Trophoblast cell (in vitro differentiated cells and primary cell): ENCODE data around the gene GTF2A2. TPM values are rescaled to one million over a fixed set of nuclear protein-coding genes. Genes with fewer than 3 reads are reported as not detected.

Experiments used
- DNase-seq, 2 donors: peaks; one replicate each; pipeline ENCODE4 v3.0.0-alpha.2; 2016
- H2AFZ ChIP-seq: 2 replicates; pipeline ENCODE4 v1.6.1; 2013; ENCODE audit warnings: low read length, moderate library complexity, mild to moderate bottlenecking; ENCODE audit not compliant: insufficient read depth, poor library complexity
- H2AK5ac ChIP-seq: 2 replicates; pipeline ENCODE4 v1.6.1; 2013; ENCODE audit warnings: mild to moderate bottlenecking, low read length
- H2BK120ac ChIP-seq: 2 replicates; pipeline ENCODE4 v1.6.1; 2013; ENCODE audit warnings: low read length, mild to moderate bottlenecking, moderate library complexity; ENCODE audit not compliant: insufficient read depth, poor library complexity
- H2BK12ac ChIP-seq: 2 replicates; pipeline ENCODE4 v1.6.1; 2013; ENCODE audit warnings: mild to moderate bottlenecking, low read length, moderate library complexity
- H2BK5ac ChIP-seq: 2 replicates; pipeline ENCODE4 v1.6.1; 2013; ENCODE audit warnings: low read length, low read depth, moderate library complexity, mild to moderate bottlenecking; ENCODE audit not compliant: poor library complexity
- H3K14ac ChIP-seq: 2 replicates; pipeline ENCODE4 v1.6.1; 2013; ENCODE audit warnings: mild to moderate bottlenecking, low read length
- H3K18ac ChIP-seq: 2 replicates; pipeline ENCODE4 v1.6.1; 2013; ENCODE audit warnings: mild to moderate bottlenecking, low read length
- H3K23ac ChIP-seq: 2 replicates; pipeline ENCODE4 v1.6.1; 2013; ENCODE audit warnings: low read length
- H3K27ac ChIP-seq: 2 replicates; pipeline ENCODE4 v1.5.1; 2013; ENCODE audit warnings: low read depth, mild to moderate bottlenecking, inconsistent platforms, low read length, moderate library complexity
- H3K27me3 ChIP-seq: 2 replicates; pipeline ENCODE4 v1.6.1; 2013; ENCODE audit warnings: inconsistent platforms, mild to moderate bottlenecking, low read length, moderate library complexity; ENCODE audit not compliant: insufficient read depth
- H3K36me3 ChIP-seq, 2 experiments: 1 replicate in 1 of 2; 2 replicates in 1 of 2; pipeline ENCODE4 v1.6.1; 2013; ENCODE audit warnings: low read length in 2 of 2, mild to moderate bottlenecking in 2 of 2, moderate library complexity in 1 of 2; ENCODE audit not compliant: insufficient read depth in 2 of 2, control insufficient read depth in 1 of 2
- H3K4ac ChIP-seq: 2 replicates; pipeline ENCODE4 v1.6.1; 2013; ENCODE audit warnings: low read depth, mild to moderate bottlenecking, low read length, moderate library complexity
- H3K4me1 ChIP-seq, 2 experiments: 1 replicate in 1 of 2; 2 replicates in 1 of 2; pipeline ENCODE4 v1.6.1; 2013; ENCODE audit warnings: low read length in 2 of 2, mild to moderate bottlenecking in 2 of 2, moderate library complexity in 1 of 2; ENCODE audit not compliant: insufficient read depth in 2 of 2, control insufficient read depth in 1 of 2
- H3K4me2 ChIP-seq: 2 replicates; pipeline ENCODE4 v1.6.1; 2013; ENCODE audit warnings: inconsistent platforms, mild to moderate bottlenecking, low read length, moderate library complexity
- H3K4me3 ChIP-seq: 2 replicates; pipeline ENCODE4 v1.5.1; 2013; ENCODE audit warnings: mild to moderate bottlenecking, low read depth, low read length, inconsistent platforms
- H3K79me1 ChIP-seq: one replicate; pipeline ENCODE4 v1.6.1; 2013; ENCODE audit warnings: low read length
- H3K79me2 ChIP-seq: 2 replicates; pipeline ENCODE4 v1.6.1; 2013; ENCODE audit warnings: low read length, mild to moderate bottlenecking; ENCODE audit not compliant: control insufficient read depth, insufficient read depth, poor library complexity
- H3K9ac ChIP-seq: 2 replicates; pipeline ENCODE4 v1.6.1; 2013; ENCODE audit warnings: mild to moderate bottlenecking, low read length
- H3K9me3 ChIP-seq: 2 replicates; pipeline ENCODE4 v1.6.1; 2013; ENCODE audit warnings: low read depth, mild to moderate bottlenecking, control low read depth, inconsistent platforms, low read length; ENCODE audit not compliant: insufficient read depth
- H4K12ac ChIP-seq: 2 replicates; pipeline ENCODE4 v1.6.1; 2013; ENCODE audit warnings: low read depth, mild to moderate bottlenecking, low read length, moderate library complexity
- H4K8ac ChIP-seq: 2 replicates; pipeline ENCODE4 v1.6.1; 2013; ENCODE audit warnings: low read depth, mild to moderate bottlenecking, low read length, moderate library complexity
- H4K91ac ChIP-seq: one replicate; pipeline ENCODE4 v1.6.1; 2013; ENCODE audit warnings: low read depth, mild to moderate bottlenecking, low read length, moderate library complexity
- WGBS: extraction: QIAGEN DNeasy Blood & Tissue Kit; methylation state at CpG from one replicate; pipeline ENCODE4 v1.1.7; 2013; ENCODE audit warnings: missing lambda C conversion rate; ENCODE audit not compliant: insufficient read length, insufficient coverage; ENCODE audit errors: extremely low coverage; 5-methylcytosine and 5-hydroxymethylcytosine counted together
- polyA plus RNA-seq: library from polyadenylated mRNA; stranded (reverse); fragments of 200-250 nt; gene quantifications from 2 replicates; pipeline ENCODE4 v1.2.3, GENCODE V29; 2013

Gene GTF2A2, protein sequence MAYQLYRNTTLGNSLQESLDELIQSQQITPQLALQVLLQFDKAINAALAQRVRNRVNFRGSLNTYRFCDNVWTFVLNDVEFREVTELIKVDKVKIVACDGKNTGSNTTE
- 163 and 188 TPM in 2 replicates for polyA plus RNA-seq

DNA sequence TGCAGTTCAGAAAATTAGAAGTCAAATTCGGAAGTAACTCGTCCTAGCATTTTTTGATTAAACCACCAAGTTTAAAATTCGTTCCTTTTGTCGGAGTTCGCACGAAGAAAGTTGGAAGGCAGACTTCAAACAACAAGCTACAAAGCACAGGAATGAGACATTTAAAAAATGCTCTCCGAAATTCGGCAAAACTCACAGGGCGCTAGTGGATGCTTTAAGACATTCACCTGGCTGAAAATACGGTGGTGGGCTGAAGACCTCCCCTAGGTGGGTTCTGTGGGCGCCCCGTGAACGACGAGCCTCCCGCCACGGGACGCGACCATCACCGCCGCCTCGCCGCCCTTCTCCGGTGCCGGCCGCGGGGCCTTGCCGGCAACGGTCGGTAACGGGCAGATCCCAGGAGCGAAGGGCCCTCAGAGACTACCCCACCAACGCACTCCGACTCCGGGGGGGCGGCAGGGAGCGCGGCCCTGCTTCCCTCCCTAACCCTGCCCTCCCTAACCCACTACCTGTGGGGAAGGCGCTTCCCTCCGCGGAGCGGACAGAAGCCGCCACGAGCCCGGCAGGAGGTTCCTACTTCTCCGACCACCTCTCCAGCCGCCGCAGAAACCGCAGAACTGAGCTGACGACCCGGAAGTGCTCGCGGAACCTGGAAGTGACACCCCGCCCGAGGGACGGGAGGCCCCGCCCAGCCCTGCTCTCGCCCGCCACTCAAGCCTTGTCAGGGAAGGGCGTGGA, at the start of gene GTF2A2:
TSS of gene GTF2A2 (minus strand) at position 619 of the 738 bp plus-strand sequence. CDS start 5,238 bp downstream, outside the sequence.
- Histone ChIP-seq H3K4ac (peak within 1 kb of the TSS; percentile 86), H2AK5ac (peak within 1 kb of the TSS; percentile 31), H3K27ac (peak within 1 kb of the TSS; percentile 73), H3K14ac (peak within 1 kb of the TSS; percentile 99), H3K23ac (no peak within 1 kb of the TSS), H2BK120ac (peak within 1 kb of the TSS; percentile 59), H3K18ac (peak within 1 kb of the TSS; percentile 67), H3K36me3 (peaks cover 6 to 8% of the 10 kb centered on the region in 2 experiments), H4K8ac (peak within 1 kb of the TSS; percentile 90), H2BK5ac (peak within 1 kb of the TSS; percentile 80), H4K91ac (peak within 1 kb of the TSS; percentile 53), H3K4me1 (peaks cover 2 to 9% of the 10 kb centered on the region in 2 experiments), H2AFZ (peak within 1 kb of the TSS; percentile 94), H4K12ac (peak within 1 kb of the TSS; percentile 34), H3K4me3 (peak within 1 kb of the TSS; percentile 97), H3K9ac (peak within 1 kb of the TSS; percentile 94), H2BK12ac (no peak within 1 kb of the TSS), H3K4me2 (peak within 1 kb of the TSS; percentile 69), H3K9me3 (peaks cover 5% of the 10 kb centered on the region), H3K79me2 (peaks cover 6% of the 10 kb centered on the region), H3K27me3 (no peaks in the 10 kb centered on the region), H3K79me1 (peaks cover 4% of the 10 kb centered on the region)
- WGBS: no CpG with 5 or more reads among the region's 59 CpGs
- peak; percentile 97 for DNase-seq

DNA sequence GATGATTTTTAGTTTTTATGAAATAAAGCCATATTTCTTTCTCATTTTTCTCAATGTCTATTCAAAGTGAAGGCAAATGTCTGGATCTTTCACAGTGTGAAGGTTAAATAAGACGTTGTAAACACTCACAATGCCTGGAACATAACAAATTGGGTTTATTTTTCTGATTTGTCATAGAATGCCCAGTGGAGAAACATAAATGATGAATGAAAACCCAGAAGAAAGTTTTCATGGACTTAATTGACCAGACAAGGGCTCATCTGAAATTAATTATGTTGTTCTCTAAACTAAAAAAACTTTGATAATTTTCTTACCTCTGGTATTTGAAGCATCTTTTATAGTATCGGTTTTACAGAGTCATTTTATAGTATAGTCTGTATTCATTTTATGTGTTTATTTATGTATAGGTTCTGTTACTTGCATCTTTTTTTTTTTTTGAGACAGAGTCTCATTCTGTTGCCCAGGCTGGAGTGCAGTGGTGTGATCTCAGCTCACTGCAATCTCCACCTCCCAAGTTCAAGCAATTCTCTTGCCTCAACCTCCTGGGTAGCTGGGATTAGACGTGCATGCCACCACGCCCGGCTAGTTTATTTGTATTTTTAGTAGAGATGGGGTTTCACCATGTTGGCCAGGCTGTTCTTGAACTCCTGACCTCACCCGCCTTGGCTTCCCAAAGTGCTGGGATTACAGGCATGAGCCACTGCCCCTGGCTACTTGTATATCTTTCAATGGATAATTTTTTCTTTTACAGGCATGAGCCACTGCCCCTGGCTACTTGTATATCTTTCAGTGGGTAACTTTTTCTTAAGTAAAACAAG, 46.9 kb upstream of the GTF2A2 start:
- H3K4me2 ChIP-seq: no peak overlapping the region
- H3K27me3 ChIP-seq: no peaks in the 10 kb centered on the region
- H2AK5ac ChIP-seq: no peak overlapping the region
- H3K79me1 ChIP-seq: no peaks in the 10 kb centered on the region
- no peak overlapping the region for H2BK5ac ChIP-seq
- no peak overlapping the region for H3K4me3 ChIP-seq
- DNase-seq: no peak
- H3K9ac ChIP-seq: no peak overlapping the region
- no peak overlapping the region for H2BK12ac ChIP-seq
- no peak overlapping the region for H4K8ac ChIP-seq
- H3K9me3 ChIP-seq: no peaks in the 10 kb centered on the region
- H3K18ac ChIP-seq: no peak overlapping the region
- H3K36me3 ChIP-seq: no peaks in the 10 kb centered on the region
- WGBS: no CpG with 5 or more reads among the region's 6 CpGs
- no peak overlapping the region for H3K27ac ChIP-seq
- H3K79me2 ChIP-seq: no peaks in the 10 kb centered on the region
- H4K91ac ChIP-seq: no peak overlapping the region
- no peak overlapping the region for H3K4ac ChIP-seq
- no peaks in the 10 kb centered on the region for H3K4me1 ChIP-seq
- H4K12ac ChIP-seq: no peak overlapping the region
- H2AFZ ChIP-seq: no peak overlapping the region
- H3K23ac ChIP-seq: no peak overlapping the region
- H3K14ac ChIP-seq: no peak overlapping the region
- no peak overlapping the region for H2BK120ac ChIP-seq

DNA sequence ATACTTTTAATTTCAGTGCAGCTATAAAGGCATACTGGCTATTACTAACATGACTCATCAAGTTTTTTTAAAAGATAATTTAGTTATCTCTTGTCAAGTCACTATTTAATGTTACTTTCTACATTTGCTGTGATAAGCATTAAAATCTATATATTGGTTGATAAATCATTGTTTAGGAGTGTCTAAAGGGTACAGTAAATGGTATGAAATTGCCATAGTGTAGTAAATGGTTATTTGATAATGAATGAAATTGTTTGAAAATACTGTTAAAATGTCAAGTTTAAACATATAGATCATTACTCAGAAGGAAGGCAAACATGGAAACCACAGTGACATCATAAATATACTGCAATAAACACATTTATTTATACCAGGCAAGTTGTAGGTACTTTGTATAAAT, 45.0 kb upstream of the GTF2A2 start:
- H4K91ac ChIP-seq: no peak overlapping the region
- H3K27ac ChIP-seq: no peak overlapping the region
- H3K9me3 ChIP-seq: no peaks in the 10 kb centered on the region
- H3K14ac ChIP-seq: no peak overlapping the region
- H2AK5ac ChIP-seq: no peak overlapping the region
- H3K79me2 ChIP-seq: no peaks in the 10 kb centered on the region
- no peaks in the 10 kb centered on the region for H3K4me1 ChIP-seq
- H3K4me2 ChIP-seq: no peak overlapping the region
- H2BK12ac ChIP-seq: no peak overlapping the region
- H2AFZ ChIP-seq: no peak overlapping the region
- H3K23ac ChIP-seq: no peak overlapping the region
- H3K27me3 ChIP-seq: no peaks in the 10 kb centered on the region
- H3K18ac ChIP-seq: no peak overlapping the region
- no peaks in the 10 kb centered on the region for H3K36me3 ChIP-seq
- H3K4me3 ChIP-seq: no peak overlapping the region
- no peak for DNase-seq
- H2BK5ac ChIP-seq: no peak overlapping the region
- H3K4ac ChIP-seq: no peak overlapping the region
- no peak overlapping the region for H4K12ac ChIP-seq
- no peak overlapping the region for H2BK120ac ChIP-seq
- no peak overlapping the region for H4K8ac ChIP-seq
- H3K79me1 ChIP-seq: no peaks in the 10 kb centered on the region
- H3K9ac ChIP-seq: no peak overlapping the region

DNA sequence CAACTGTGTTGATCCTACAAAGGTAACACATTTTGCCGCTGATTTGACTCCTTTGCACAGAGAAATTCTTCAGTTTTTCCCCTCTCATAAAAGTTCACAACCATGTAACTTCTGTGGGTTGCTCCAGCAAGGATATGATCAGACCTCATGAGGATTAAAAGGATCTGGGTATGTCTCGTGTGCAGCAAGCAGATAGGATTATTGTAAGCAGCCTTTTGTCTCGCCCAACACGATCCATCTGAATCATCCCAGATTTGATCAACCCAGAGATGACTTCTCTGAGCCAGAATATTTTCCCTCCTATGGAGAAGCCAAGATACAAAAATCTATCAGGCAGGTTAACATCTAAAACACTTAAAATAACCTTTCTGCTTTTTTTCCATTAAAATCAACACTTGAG, 44.6 kb upstream of the GTF2A2 start:
- no peak overlapping the region for H3K4me2 ChIP-seq
- WGBS: no CpG with 5 or more reads among the region's 4 CpGs

More for the DNA sequence above, 44.6 kb upstream of the GTF2A2 start:
- Histone ChIP-seq H2BK120ac (no peak overlapping the region), H3K14ac (no peak overlapping the region), H3K23ac (no peak overlapping the region), H3K4ac (no peak overlapping the region), H3K9ac (no peak overlapping the region), H3K27ac (no peak overlapping the region), H3K79me1 (no peaks in the 10 kb centered on the region), H4K91ac (no peak overlapping the region), H4K12ac (no peak overlapping the region), H3K4me1 (no peaks in the 10 kb centered on the region), H2BK12ac (no peak overlapping the region), H2BK5ac (no peak overlapping the region), H3K79me2 (no peaks in the 10 kb centered on the region), H3K36me3 (no peaks in the 10 kb centered on the region), H4K8ac (no peak overlapping the region), H3K4me3 (no peak overlapping the region), H3K27me3 (no peaks in the 10 kb centered on the region), H2AFZ (no peak overlapping the region), H2AK5ac (no peak overlapping the region), H3K9me3 (no peaks in the 10 kb centered on the region), H3K18ac (no peak overlapping the region)
- no peak for DNase-seq
